HG03103 (cell line): ENCODE measurements around the gene NRAP.

Experiments
- ATAC-seq: cut with Tn5 transposase; IDR thresholded peaks from one replicate; pipeline ENCODE4 v1.9.1; 2021; ENCODE audit warnings: low read depth; ENCODE audit not compliant: unreplicated experiment

Gene NRAP, protein sequence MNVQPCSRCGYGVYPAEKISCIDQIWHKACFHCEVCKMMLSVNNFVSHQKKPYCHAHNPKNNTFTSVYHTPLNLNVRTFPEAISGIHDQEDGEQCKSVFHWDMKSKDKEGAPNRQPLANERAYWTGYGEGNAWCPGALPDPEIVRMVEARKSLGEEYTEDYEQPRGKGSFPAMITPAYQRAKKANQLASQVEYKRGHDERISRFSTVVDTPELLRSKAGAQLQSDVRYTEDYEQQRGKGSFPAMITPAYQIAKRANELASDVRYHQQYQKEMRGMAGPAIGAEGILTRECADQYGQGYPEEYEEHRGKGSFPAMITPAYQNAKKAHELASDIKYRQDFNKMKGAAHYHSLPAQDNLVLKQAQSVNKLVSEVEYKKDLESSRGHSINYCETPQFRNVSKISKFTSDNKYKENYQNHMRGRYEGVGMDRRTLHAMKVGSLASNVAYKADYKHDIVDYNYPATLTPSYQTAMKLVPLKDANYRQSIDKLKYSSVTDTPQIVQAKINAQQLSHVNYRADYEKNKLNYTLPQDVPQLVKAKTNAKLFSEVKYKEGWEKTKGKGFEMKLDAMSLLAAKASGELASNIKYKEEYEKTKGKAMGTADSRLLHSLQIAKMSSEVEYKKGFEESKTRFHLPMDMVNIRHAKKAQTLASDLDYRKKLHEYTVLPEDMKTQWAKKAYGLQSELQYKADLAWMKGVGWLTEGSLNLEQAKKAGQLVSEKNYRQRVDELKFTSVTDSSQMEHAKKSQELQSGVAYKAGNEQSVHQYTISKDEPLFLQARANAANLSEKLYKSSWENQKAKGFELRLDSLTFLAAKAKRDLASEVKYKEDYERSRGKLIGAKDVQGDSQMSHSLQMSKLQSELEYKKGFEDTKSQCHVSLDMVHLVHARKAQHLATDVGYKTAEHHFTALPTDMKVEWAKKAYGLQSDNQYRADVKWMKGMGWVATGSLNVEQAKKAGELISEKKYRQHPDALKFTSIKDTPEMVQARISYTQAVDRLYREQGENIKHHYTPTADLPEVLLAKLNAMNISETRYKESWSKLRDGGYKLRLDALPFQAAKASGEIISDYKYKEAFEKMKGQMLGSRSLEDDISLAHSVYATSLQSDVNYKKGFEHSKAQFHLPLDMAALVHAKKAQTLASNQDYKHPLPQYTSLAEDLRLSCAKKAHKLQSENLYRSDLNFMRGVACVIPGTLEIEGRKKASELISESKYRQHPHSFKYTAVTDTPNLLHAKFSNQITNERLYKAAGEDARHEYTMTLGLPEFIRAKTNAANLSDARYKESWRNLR (N-terminal part only)

DNA sequence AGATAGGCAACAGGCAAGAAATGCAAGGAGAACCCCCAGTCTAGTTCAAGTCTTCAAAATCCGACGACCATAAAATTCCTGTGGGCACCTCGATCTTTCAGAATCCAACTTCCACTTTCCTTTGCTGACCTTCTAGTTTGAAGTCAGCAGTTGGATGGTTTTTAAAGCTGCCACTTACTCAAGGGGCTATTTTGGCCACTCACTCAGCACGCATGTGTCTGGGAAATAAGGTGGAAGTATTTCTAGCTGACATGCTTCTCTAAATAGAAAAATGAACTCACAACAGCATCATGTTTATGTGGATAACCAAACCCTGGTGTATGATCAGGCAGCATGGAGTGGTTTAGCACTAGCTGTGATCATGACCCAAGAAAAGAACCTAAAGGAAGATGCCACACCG, at the start of gene NRAP:
Gene NRAP (minus strand): TSS at position 134 of the 400 bp plus-strand sequence. CDS start 159 bp downstream, outside the sequence.
- no peak for ATAC-seq

DNA sequence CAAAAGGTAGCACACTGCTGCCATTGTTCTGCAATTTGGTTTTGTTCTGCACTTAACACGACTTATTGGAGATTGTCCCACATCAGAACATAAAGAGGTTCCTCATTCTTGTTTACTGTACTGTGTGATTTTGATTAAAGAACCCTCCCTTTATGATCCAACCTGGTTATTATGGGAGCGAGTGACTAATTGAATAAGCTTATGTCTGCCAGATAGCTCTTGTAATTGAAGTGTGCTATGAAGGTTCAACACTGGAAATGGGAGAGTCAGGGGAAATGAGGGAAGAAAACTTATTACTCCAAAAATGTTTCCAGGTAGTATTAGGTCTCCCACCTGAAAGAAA, 49.8 kb upstream of the NRAP start:
- no peak for ATAC-seq

DNA sequence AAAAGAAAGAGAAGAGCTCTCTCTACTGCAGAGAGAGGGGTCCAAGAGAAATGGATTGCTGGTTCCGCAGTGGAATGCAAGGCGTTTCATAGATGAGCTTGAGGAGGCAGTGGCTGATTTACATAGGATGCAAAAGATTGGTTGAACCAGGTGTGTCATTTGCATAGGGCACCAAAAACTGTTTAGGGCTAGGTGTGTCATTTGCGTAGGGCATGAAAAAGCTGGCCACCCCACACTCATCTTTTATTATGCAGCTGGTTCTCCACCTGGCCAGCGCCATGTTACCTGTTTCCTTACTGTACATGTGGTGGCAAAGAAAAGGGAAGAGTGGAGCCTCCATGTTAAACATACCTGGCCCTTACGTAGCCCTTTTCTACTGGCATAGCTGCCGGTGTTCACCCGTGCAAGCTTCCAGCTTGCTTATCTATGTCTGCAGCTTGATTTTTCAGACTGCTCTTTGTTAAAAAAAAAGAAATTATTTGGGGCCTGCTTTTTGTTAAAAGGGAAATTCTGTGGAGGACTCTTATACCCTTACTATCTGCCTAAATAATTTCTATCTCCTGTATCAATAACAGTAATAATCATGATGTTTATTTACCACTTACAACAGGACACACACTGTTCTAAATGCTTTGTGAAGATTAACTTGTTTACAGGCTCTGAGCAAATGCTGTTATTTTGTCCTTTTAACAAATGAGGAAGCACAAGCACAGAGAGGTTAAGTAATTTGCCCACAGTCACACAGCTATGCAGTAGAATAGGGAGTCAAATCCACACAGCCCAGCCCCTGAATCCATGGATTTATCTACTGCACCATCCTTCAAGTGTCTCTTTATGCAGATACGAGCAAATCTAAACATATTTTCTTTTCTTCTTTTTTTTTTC, 49.2 kb upstream of the NRAP start:
- ATAC-seq, result no peak

DNA sequence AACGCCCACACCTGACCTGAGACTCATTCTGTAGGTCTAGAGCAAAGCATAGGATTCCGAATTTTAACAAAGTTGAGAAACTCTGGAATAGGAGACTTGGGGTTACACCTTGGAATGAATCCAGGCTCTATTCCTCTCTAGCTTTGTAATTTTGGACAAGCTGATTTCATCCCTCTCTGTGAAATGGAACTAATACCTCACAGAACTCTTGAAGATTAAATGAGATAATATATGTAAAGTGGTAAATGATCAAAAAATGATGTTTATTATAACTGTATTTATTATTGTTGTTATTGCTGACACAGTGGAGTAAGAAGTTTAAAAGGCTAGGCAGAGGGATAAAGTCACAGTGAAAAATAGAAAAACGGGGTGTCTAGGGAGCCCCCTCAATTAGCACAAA, 48.2 kb upstream of the NRAP start:
- ATAC-seq, result no peak

DNA sequence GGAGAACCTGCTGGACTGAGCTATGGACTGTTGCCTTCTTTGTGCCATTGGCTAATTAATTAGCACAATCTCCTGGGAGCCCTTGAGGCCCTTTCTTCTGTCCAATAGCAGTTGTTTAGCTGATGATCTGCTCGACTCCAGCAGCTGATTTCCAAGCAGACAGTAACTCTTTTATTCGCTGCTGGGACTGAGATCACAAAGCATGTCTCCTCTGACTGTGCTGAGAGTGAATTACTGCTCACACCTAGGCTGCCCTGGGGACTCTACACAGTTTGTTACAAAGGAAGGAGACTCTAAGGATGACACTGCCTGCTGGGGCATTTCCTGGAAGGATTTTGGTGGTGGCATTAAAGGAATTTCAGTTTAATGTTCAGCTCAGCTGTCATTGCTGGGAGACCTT, 47.3 kb upstream of the NRAP start:
- no peak for ATAC-seq

DNA sequence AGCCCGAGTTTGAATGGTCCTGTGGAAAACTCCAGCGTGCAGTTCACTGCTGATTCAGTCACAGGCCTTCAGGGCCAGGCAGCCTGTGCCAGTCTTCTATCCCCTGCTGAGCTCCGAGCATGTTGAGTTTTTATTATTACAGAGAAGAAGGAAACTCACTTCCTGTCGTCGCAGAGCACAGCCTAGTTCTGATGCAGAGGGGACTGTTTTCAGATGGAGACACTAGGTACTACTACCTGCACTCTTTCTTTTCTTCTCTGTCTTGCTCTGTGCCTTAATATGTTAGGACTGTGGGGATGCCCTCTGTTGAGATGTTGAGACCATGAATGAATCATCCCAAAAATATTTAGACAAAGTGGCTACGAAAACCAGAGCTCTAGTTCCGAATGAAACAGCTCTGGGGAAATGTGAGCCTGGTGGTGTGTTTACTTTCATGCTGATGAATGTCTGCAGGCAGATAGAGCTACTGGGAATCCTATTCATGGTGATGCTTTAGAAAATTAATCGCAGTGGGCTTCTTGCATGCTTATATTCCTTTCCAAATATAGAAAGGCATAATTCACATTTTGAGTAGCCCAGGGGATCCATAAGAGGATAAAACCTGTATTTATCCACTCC, 45.5 kb upstream of the NRAP start:
- no peak for ATAC-seq

DNA sequence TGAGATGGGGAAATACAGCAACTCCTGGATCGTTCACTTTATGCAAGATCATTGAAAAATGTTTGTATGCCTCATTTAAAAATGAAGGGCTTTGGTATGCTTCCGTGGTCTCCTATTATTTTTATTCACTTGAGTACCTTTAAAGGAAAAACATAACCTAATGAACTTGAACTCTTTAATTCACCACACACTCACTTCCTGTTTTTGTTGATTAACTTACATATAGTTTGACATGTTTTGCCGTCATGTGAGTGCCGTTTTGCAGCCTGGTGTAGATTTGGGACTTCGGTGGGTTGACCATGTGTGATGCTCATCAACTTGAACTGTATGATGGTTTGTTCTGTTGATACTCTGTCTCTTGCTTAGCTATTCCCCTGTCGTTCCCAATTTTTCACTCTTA, 44.8 kb upstream of the NRAP start:
- ATAC-seq, result no peak

DNA sequence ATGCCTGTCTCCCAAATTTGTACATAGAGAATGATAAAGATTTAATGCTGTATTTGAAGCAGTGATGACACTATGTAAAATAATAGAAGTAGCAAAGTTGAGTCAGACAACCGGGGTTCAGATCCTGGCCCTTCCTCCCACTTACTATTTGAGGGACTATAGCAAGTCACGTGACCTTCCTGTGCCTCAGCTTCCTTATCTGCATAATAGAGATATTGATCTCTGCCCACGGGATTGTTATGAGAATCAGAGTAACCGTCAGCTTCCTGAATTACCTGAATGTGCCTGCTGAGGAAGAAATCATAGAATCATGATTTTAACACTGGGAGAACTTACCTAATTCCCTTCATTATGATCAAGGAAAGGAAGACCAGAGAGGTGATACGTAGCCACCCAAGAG, 42.8 kb upstream of the NRAP start:
- no peak for ATAC-seq

DNA sequence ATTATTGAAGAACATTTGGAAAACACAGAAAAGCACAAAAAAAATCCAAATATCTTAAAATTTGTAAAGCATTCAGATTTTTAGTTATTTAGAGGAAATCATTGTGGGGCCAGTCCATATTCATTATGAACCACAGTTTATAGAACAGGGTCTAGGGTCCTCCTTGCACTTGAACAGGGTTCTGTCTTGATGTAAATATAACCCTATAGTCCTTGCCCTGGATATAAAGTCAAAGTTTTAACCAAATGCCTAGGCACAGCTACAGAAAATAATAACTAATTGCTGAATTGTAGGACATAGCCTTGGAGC, 41.5 kb upstream of the NRAP start:
- ATAC-seq, result no peak

DNA sequence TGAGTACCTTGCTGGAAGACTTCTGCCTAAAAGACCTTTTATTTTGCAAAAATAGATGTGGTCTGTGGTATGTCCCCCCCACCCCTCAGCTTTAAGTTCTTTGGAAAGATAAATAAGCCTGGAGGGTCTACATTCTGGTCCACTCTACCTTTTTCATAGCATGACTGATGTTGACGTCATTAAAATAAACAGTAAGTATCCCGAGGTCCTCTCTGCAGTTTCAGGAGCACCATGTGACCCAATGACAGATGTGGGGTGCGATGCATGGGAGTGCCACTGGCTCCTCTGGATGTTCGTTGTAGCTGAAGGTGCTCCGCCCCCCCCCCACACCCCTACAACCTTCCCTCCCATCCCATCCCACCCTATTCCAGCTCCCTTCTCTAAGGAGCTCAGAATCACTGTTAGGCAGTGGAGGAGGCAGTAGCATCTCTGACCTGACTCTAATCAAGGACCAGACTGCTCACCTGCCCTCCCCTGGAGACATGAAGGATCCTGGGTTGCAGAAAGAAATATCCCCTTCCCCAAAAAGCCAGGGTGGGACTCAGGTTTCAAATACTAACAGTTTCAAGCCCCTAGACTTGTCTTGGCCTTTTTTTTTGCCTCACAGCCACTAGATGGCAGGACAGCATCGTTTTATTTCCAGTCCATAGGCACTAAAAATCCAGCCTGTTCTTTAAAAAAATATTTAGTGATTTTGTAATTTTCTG, 40.9 kb upstream of the NRAP start:
- no peak for ATAC-seq

DNA sequence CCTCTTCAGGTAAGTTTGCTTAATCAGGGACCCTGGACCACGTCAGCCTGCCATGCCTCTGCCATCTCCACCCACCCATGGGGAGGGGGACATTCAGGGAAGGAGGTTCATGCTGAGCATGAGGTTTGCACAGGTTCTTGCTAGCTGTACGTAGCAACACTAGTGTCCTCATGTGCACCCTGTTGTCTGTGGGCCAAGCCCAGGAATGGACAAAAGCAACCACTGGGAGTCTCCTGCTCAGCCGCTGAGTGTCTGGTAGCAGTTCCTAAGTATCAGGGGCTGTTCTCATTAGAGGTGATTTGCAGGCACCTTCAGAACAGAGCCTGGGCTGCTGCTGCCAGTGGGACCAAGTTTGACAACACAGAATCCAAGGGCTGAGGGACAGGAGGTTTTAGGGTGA, 33.8 kb upstream of the NRAP start:
- no peak for ATAC-seq

DNA sequence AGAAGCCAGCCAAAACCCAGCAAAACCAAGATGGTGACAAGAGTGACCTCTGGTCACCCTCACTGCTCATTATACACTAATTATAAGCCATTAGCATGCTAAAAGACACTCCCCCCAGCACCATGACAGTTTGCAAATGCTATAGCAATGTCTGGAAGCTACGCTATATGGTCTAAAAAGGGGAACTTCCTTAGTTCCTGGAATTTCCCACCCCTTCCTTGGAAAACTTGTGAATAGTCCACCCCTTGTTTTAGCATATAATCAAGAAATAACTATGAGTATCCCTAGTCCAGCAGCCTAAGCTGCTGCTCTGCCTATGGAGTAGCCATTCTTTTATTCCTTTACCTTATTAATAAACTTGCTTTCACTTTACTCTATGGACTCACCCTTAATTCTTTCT, 31.9 kb upstream of the NRAP start:
- ATAC-seq, result no peak

DNA sequence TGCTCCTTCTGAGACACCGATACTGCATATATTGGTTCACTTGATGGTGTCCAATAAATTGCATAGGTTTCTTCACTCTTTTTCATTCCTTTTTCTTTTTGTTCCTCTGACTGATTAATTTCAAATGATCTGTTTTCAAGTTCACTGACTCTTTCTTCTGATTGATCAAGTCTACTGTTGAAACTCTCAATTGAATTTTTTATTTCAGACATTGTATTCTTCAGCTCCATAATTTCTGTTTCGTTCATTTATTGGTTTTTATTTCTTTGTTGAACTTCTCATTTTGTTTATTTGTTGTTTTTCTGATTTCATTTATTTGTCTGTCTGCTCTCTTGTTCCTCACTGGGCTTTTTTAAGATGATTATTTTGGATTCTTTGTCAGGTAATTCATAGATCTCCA, 29.5 kb upstream of the NRAP start:
- ATAC-seq, result no peak

DNA sequence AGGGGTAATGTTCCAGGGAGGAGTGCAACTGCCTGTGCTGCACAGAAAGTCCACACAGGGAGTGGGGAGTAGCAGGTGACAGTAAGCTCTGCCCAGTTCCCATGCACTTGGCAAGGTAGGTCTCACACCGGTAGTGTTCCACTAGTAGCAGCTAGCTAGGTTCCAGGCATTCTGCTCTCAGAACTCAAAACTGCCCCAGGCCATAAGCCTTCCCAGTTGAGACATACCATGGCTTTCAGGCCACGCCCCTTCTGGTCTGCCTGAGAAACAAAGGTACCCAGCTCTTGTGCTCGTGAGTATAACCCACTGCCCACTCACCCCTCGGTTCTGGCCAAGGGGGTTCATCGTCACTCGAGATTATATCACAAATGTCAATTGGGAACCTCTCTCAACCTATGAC, 28.4 kb upstream of the NRAP start:
- no peak for ATAC-seq

DNA sequence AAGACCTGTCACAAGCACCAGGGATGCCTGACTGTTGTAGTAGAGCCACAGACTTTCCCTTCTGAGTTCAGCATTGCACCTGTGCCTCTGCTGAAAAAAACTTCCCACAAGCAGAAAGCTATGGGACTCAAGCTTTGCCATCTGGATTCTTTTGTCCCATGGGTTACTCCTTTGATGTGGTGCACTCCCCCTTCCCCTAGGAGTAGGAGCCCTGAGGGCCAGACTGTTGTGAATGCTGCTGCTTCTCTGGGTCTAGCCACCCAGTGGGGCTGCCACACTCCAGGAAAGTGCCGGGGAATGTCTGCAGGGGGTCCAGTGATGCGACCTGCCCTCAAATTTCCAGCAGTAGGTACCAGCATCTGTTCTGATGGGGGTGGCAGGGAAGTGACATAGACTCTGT, 27.5 kb upstream of the NRAP start:
- ATAC-seq, result no peak

DNA sequence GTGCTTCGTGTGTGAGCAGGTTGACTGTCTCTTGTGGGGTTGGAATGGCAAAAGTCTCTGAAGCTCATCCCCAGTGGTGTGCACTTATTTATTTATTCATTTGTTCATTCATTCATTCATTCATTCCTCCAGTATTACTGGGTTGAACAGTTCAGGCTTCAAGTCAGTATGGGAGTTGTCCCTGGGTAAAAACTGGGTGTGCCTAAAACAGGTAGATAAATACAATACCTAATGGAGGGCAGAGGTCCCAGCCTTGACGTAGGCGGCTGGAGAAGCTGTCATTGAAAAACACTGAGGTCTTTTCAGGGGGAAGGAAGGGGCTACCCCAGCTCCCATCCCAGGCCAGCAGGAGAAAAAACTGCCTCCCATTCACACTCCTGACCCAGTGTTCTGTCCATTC, 26.9 kb upstream of the NRAP start:
- no peak for ATAC-seq

DNA sequence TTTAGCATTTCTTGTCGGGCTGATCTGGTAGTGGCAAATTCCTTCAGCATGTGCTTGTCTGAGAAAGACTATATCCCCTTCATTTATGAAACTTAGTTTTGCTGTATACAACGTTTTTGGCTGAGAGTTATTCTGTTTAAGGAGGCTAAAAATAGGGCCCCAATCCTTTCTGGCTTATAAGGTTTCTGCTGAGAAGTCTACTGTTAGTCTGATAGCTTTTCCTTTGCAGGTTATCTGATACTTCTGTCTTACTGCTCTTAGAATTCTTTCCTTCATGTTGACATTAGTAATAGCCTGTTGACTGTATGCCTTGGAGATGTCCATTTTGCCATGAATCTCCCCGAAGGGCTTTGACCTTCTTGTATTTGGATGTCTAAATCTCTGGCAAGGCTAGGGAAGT, 25.7 kb upstream of the NRAP start:
- ATAC-seq, result no peak

DNA sequence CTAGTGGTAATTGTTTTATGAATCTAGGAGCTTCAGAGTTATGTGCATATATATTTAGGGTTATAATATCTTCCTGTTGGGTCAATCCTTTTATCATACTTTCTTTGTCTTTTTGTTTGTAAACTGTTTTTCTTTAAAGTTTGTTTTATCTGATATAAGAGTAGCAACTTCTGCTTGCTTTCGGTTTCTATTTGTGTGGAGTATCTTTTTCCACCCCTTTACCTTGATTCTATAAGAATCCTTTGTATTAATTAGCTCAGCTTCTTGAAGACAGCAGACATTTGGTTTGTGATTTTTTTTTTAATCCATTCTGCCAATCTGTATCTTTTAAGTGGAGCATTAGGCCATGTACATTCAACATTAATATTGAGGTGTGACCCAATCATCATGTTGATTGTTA, 25.2 kb upstream of the NRAP start:
- no peak for ATAC-seq

DNA sequence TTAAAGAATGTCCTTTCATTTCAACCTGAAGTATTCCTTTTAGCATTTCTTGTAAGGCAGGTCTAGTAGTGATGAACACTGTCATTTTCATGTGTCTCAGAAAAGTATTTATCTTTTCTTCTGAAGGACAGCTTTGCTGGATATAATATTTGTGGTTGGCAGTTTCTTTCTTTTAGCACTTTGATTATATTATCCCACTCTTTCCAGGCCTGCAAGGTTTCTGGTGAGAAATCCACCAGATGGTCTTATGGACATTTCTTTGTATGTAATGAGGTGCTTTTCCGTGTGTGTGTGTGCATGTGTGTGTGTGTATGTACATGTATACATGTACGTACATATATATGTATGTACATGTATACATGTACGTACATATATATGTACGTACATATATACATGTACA, 23.2 kb upstream of the NRAP start:
- ATAC-seq, result no peak
